Effector memory CD4-positive, alpha-beta T cell (primary cell): ENCODE results near the gene NOSIP.
A peak's percentile ranks its signal among the peaks of the same experiment; 100 is the strongest.

Source experiments
- DNase-seq, 3 donors: peaks; one replicate each; pipeline ENCODE4 v3.0.0-alpha.2; 2020
- H3K27ac ChIP-seq: 2 replicates; pipeline ENCODE4 v1.7.0; 2013; ENCODE audit warnings: mild to moderate bottlenecking, low read length, moderate library complexity; ENCODE audit not compliant: insufficient read depth, poor library complexity, severe bottlenecking
- H3K27me3 ChIP-seq: replicated peaks from 2 replicates; pipeline ENCODE4 v1.7.0; 2013; ENCODE audit warnings: mild to moderate bottlenecking, low read length; ENCODE audit not compliant: insufficient read depth, control insufficient read depth, poor library complexity, severe bottlenecking
- H3K36me3 ChIP-seq: 2 replicates; pipeline ENCODE4 v1.7.0; 2013; ENCODE audit warnings: mild to moderate bottlenecking, low read length, moderate library complexity; ENCODE audit not compliant: control insufficient read depth, insufficient read depth
- H3K4me1 ChIP-seq: 2 replicates; pipeline ENCODE4 v1.7.0; 2013; ENCODE audit warnings: low read length, mild to moderate bottlenecking; ENCODE audit not compliant: control insufficient read depth, insufficient read depth, poor library complexity, severe bottlenecking
- H3K4me3 ChIP-seq: 2 replicates; pipeline ENCODE4 v1.7.0; 2013; ENCODE audit warnings: low read length, low read depth, mild to moderate bottlenecking; ENCODE audit not compliant: insufficient read depth, poor library complexity, severe bottlenecking
- H3K9me3 ChIP-seq: 2 replicates; pipeline ENCODE4 v1.7.0; 2013; ENCODE audit warnings: mild to moderate bottlenecking, low read length, moderate library complexity; ENCODE audit not compliant: control insufficient read depth

NOSIP gene

DNA sequence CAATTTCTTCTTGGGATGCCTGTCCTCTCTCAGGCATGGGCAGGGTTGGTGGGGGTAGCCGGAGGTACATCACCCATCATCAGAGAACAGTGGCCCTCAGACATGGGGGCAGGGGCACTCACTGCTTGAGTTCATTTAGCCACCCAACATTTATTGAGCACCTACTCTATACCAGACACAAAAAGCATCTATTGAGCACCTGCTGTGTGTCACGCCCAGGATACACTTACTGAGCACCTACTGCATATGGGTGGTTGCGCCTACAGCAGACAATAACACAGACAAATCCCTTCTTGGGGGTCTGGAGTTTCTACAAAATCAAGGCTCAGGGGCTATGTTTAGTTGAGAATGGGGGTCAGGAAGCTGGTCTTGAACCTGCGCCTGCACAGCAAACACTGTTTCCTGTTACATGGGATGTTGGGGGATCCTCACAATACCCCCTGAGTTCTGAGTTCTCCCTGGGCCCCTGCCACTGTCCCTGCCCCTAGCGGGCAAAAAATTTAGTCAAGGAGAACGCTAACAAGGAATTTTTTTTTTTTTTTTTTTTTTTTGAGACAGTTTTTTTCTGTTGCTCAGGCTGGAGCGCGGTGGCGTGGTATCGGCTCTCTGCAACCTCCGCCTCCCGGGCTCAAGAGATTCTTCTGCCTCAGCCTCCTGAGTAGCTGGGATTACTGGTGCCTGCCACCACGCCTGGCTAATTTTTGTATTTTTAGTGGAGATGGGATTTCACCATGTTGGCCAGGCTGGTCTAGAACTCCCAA is 41.0 kb downstream of the NOSIP start:
- H3K36me3 ChIP-seq, result no peaks in the 10 kb centered on the region
- H3K27ac ChIP-seq, result no peak overlapping the region
- DNase-seq, result no peak
- no peak overlapping the region for H3K4me3 ChIP-seq
- peaks cover 9% of the 10 kb centered on the region for H3K4me1 ChIP-seq
- no peaks in the 10 kb centered on the region for H3K27me3 ChIP-seq
- H3K9me3 ChIP-seq, result no peaks in the 10 kb centered on the region

DNA sequence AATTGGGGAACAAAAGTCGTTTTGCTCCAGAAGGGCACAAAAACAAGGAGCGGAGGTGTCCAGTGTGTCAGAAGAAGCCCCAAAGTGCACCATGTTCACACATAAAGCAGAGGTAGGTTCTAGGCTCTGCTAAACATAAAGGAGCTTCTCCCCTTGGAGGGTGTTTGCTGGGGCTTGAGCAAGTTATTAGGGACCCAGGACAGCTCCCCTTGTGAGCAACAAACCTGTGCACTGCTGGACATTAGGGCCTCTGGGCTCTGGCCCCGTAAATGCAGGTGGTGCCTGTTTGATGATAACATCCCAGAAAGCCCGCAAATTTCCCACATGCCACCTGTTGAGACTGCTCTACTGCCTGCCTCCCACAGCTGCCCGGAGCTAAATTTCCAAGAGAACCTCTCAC is 41.7 kb downstream of the NOSIP start:
- no peak for DNase-seq

DNA sequence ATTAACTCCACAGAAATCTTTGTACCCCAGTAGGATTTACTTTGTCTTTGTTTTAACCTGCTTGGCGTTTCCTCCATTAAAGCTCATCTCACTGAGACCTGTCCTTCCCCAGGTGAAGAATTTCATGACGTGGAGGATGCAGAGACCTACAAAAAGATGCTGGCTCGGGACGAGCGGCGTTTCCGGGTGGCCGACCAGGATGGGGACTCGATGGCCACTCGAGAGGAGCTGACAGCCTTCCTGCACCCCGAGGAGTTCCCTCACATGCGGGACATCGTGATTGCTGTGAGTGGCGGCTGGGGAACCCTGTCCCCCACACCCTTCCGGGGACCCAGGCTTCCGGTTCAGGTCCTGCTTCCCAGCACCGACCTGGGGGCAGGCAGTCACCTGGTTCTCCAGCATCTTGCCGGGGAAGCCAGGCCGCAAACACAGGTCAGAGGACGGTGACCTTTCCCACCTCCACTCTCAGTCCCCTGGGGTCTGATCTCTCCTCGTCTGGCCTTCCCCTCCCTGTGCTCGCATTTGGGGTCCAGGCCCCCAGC is 43.4 kb downstream of the NOSIP start:
- H3K9me3 ChIP-seq, result no peaks in the 10 kb centered on the region
- no peaks in the 10 kb centered on the region for H3K36me3 ChIP-seq
- DNase-seq, result no peak
- H3K4me1 ChIP-seq, result peaks cover 18% of the 10 kb centered on the region
- H3K27ac ChIP-seq, result no peak overlapping the region
- no peaks in the 10 kb centered on the region for H3K27me3 ChIP-seq
- no peak overlapping the region for H3K4me3 ChIP-seq

More for the DNA sequence above, 41.7 kb downstream of the NOSIP start:
- H3K9me3 ChIP-seq, result no peaks in the 10 kb centered on the region
- H3K4me3 ChIP-seq, result no peak overlapping the region
- no peak overlapping the region for H3K27ac ChIP-seq
- H3K27me3 ChIP-seq, result no peaks in the 10 kb centered on the region
- H3K36me3 ChIP-seq, result no peaks in the 10 kb centered on the region
- H3K4me1 ChIP-seq, result peaks cover 12% of the 10 kb centered on the region

DNA sequence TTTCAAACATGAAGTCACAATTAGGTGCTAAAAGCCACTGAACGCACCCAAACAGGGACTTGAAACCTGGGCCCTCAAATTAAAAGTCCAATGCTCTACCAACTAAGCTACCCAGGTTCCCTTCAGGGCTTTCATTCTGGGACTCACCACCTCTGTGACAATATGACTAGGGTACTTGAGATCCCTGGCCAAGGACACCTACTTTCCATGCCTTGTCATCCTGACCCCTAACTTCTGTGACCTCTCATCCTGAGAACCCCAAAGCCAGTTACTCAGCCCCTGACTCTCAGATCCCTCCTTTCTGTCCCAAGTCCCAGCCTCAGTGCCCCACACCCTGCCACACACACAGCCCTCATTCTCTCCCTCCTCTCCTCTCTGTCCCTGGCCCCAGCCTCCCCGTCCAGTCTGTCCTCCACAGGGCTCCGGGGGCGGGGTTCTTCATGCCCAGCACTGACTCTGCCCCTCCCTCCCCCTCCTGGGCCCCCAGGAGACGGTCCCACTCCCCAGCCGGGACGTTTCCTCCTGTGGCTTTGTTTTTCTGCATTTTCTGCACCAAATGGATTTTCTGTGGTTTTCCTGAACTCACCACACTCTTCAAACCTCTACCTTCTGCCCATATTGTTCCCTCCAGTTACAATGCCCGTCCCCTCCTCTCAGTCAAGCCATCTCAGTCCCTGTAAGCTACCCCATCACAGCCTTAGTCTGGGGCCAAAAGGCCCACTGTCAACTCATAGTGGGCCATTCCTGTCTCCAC is 45.5 kb downstream of the NOSIP start:
- Histone ChIP-seq H3K27ac (peak overlapping the region; percentile 45), H3K4me1 (peaks cover 18% of the 10 kb centered on the region), H3K4me3 (peak overlapping the region; percentile 71), H3K36me3 (no peaks in the 10 kb centered on the region), H3K27me3 (no peaks in the 10 kb centered on the region), H3K9me3 (no peaks in the 10 kb centered on the region)
- DNase-seq, result no peak

DNA sequence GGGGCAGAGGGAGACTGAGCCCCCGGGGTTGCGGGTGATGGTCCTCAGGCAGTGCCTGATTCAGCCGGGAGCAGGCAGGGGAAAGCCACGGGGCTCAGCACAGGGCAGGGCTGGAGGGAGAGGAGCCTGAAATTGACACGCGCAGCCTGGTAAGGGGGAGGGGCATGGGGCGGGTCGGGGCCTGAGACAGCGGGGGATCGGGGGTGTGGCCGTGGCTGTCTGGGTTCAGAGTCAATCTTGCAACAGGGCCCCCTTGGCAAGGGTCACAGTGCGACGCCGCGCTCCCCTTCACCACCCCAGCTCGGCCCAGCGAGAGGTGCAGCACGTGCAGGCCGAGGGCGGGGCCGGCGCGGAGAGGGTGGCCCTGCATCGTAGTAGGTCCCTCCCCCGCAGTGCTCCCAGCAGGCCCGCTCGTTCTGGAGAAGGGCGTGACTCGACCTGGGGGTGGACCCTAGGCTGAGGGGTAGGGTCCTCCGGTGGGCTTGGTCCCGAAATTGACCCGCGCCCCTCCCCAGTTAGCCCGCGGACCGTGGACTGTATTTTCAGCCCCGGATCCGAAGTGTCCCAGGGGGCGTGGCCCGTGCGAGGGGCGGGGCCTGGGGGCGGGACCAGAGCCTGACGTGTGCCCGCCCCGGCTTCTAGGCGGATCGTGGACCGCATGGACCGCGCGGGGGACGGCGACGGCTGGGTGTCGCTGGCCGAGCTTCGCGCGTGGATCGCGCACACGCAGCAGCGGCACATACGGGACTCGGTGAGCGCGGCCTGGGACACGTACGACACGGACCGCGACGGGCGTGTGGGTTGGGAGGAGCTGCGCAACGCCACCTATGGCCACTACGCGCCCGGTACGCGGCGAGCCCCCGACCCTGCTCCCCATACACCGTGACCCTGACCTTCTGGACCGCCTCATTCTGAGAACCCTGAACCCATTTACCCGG is 46.5 kb downstream of the NOSIP start:
- Histone ChIP-seq H3K36me3 (no peaks in the 10 kb centered on the region), H3K4me1 (peaks cover 18% of the 10 kb centered on the region), H3K27me3 (no peaks in the 10 kb centered on the region), H3K27ac (peak overlapping the region; percentile 45), H3K9me3 (no peaks in the 10 kb centered on the region), H3K4me3 (peak overlapping the region; percentile 71)
- peak; percentile 74 to 81 (median 75) for DNase-seq

DNA sequence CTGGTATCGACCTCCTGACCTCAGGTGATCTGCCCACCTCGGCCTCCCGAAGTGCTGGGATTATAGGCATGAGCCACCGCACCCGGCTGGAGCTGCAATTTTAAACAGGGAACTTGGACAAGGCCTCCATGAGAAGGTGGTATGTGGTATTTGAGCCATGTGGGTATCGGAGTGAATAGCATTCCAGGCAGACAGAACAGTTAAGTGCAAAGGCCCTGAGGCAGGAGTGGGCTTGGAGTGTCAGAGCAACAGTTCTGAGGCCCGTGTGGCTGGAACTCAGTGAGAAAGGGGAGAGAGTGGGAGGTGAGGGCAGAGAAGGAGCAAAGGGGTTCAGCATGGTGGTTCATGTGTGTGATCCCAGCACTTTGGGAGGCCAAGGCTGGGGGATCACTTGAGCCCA is 49.6 kb downstream of the NOSIP start:
- no peak for DNase-seq
- Histone ChIP-seq H3K4me1 (peaks cover 30% of the 10 kb centered on the region), H3K36me3 (no peaks in the 10 kb centered on the region), H3K27ac (no peak overlapping the region), H3K9me3 (no peaks in the 10 kb centered on the region), H3K4me3 (no peak overlapping the region), H3K27me3 (no peaks in the 10 kb centered on the region)

DNA sequence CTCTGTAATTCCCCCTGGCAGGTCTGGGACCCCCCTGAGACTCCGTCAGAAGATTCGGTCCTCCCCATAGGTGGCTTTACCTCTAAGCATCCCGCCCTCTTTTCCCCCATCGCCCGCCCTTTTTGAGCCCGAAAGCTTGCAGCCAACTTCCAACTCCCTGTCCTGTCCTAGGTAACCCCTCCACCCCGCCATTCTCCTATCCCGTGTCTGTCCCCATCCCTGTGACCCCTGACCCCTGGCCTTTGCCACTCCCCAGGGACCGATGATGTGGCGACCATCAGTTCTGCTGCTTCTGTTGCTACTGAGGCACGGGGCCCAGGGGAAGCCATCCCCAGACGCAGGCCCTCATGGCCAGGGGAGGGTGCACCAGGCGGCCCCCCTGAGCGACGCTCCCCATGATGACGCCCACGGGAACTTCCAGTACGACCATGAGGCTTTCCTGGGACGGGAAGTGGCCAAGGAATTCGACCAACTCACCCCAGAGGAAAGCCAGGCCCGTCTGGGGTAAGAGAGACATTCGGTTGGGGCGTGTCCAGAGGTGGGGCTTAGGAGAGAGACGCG is 52.1 kb downstream of the NOSIP start:
- Histone ChIP-seq H3K4me3 (peak overlapping the region; percentile 42), H3K4me1 (peaks cover 14% of the 10 kb centered on the region), H3K9me3 (no peaks in the 10 kb centered on the region), H3K27me3 (no peaks in the 10 kb centered on the region), H3K36me3 (no peaks in the 10 kb centered on the region), H3K27ac (no peak overlapping the region)
- no peak for DNase-seq

DNA sequence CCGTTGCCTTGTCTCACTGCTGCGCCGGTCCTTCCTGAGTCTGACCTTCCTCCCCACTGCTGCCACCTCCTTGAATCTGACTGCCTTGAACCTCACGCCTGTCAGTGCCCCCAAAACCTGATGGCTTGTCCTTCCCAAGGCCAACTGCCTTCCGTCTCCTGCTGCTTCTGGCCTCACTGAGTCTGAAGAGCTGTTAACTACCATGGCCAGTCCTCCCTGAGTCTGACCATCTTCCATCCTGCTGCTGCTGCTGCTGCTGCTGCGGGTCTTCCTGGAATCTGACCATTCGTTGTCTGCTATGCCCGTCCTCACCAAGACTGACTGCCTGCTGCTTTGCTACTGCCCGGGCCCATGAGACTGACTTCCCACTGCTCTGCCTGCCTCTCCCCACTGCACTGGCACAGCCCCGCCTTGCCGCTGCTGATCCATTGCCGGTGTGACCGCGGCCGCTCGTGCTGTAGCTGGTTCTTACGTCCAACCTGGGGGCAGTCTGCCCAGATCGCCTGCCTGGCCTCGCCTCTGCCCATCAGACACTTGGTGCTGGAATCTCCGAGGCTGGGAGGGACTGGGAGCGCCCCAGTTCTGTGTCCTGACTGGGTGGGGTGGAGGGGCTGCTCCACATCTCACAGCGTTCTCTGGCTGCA is 55.4 kb downstream of the NOSIP start:
- Histone ChIP-seq H3K4me1 (peaks cover 11% of the 10 kb centered on the region), H3K36me3 (no peaks in the 10 kb centered on the region), H3K27ac (no peak overlapping the region), H3K27me3 (no peaks in the 10 kb centered on the region), H3K4me3 (no peak overlapping the region), H3K9me3 (no peaks in the 10 kb centered on the region)
- DNase-seq, result no peak

DNA sequence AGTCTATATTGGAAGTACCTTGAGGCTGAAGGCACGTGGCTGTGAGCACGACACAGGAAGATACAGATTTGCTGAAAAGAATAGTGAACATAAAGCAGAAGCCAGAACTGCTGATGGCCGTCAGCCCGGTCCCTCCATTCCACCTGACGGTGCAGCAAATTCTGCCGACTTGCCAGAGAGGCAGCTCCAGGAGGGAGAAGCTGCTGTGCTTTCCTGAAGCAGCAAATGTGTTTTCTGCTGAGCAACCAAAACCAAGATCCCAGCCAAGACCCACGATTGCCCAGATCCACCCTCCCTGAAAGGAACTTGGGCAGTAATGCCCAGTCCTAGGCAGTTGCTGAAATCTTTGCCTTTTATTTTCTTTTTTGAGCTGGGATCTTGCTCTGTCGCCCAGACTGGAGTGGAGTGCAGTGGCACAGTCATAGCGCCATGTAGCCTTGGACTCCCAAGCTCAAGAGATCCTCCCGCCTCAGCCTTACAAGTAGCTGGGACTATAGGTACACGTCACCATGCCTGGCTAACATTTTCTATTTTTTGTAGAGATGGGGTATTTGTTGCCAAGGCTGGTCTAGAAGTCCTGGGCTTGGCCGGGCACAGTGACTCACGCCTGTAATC is 59.5 kb downstream of the NOSIP start:
- Histone ChIP-seq H3K36me3 (no peaks in the 10 kb centered on the region), H3K4me1 (no peaks in the 10 kb centered on the region), H3K27me3 (no peaks in the 10 kb centered on the region), H3K4me3 (no peak overlapping the region), H3K27ac (no peak overlapping the region), H3K9me3 (no peaks in the 10 kb centered on the region)
- DNase-seq, result no peak
